Measurements from ENCODE around the gene MEF2C. TPM values are rescaled to one million over a fixed set of nuclear protein-coding genes. Genes with fewer than 3 reads are reported as not detected.

MEF2C gene
- total RNA-seq, 2 experiments from 2014 or later: 0.60 to 0.87 TPM

DNA sequence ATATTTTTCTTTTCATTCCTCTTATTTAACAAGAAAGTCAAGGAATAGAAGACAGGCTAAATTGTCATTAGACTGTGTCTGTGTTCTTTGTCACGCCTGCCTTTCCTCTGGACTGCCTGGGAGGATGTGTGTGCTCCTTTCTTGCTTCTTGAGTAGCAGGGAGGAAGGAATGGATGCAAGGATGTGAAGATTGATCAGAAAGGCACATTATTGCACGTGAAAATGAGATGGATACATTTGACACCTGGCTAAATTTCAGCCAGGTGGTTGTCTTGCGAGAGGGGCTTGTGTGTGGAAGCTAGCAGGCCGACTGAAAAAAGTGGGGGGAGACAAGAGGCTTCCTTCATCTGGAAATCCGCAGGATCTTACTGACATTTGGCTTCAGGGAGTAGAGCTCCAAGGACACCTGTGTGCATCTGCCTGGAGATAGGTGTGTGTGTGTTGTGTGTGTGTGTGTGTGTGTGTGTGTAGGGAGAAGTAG, 200.1 kb downstream of the MEF2C start:
- ATAC-seq (ENCODE audit: poor library complexity) (no peak), DNase-seq (no peak)
- H3K27me3 ChIP-seq (ENCODE audit: control insufficient read depth in 1 of 2, insufficient read depth in 2 of 2, low read length in 2 of 2): peaks cover 84 to 98% of the 10 kb centered on the region in 2 experiments
- no peak overlapping the region for H3K4me3 Mint-ChIP-seq
- peaks cover 10% of the 10 kb centered on the region for H3K4me1 Mint-ChIP-seq (ENCODE audit: low read depth)
- peaks cover 33% of the 10 kb centered on the region for H3K4me1 ChIP-seq (ENCODE audit: insufficient read depth, low read length)
- peaks cover 93% of the 10 kb centered on the region for H3K27me3 Mint-ChIP-seq
- peaks cover 4% of the 10 kb centered on the region for H3K9me3 Mint-ChIP-seq
- TF ChIP-seq, protein P1, sequence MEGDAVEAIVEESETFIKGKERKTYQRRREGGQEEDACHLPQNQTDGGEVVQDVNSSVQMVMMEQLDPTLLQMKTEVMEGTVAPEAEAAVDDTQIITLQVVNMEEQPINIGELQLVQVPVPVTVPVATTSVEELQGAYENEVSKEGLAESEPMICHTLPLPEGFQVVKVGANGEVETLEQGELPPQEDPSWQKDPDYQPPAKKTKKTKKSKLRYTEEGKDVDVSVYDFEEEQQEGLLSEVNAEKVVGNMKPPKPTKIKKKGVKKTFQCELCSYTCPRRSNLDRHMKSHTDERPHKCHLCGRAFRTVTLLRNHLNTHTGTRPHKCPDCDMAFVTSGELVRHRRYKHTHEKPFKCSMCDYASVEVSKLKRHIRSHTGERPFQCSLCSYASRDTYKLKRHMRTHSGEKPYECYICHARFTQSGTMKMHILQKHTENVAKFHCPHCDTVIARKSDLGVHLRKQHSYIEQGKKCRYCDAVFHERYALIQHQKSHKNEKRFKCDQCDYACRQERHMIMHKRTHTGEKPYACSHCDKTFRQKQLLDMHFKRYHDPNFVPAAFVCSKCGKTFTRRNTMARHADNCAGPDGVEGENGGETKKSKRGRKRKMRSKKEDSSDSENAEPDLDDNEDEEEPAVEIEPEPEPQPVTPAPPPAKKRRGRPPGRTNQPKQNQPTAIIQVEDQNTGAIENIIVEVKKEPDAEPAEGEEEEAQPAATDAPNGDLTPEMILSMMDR (IDR thresholded peaks at IDR 0.05): no peak
- intact Hi-C loops (cut with DNase I, micrococcal nuclease): loop anchor here in 1 of 2 experiments (5.0 kb wide), 1 partner anchor 541 kb away; no protein-coding TSS in a partner anchor
- no peaks in the 10 kb centered on the region for H3K36me3 Mint-ChIP-seq (ENCODE audit: low read depth)
- peaks cover 14 to 38% of the 10 kb centered on the region in 2 experiments for H3K9me3 ChIP-seq (ENCODE audit: control insufficient read depth in 1 of 2, insufficient read depth in 1 of 2, low read length in 2 of 2)
- H3K27ac Mint-ChIP-seq: no peak overlapping the region
- ChIA-PET POLR2A (no interaction called here), CTCF (interaction anchor here (2.7 to 3.3 kb wide), 2 partner anchors 8 to 902 kb away, joined by 7 to 18 read pairs; no protein-coding TSS in a partner anchor)
- H3K36me3 ChIP-seq (ENCODE audit: insufficient read depth, low read length): no peaks in the 10 kb centered on the region
- no peak overlapping the region for H3K27ac ChIP-seq (ENCODE audit: low read depth in 1 of 2, low read length in 2 of 2)
- no peak overlapping the region for H3K4me3 ChIP-seq (ENCODE audit: low read length)

GRCh38 chr5:88682131-88682530, 200.9 kb downstream of the MEF2C start:
- POLR2A ChIA-PET: interaction anchor here (0.7 to 0.8 kb wide), 2 partner anchors 901 to 1926 kb away, joined by 3 read pairs; no protein-coding TSS in a partner anchor
- intact Hi-C loops (cut with DNase I, micrococcal nuclease): loop anchor here in 1 of 2 experiments (5.0 kb wide), 1 partner anchor 540 kb away; no protein-coding TSS in a partner anchor

DNA sequence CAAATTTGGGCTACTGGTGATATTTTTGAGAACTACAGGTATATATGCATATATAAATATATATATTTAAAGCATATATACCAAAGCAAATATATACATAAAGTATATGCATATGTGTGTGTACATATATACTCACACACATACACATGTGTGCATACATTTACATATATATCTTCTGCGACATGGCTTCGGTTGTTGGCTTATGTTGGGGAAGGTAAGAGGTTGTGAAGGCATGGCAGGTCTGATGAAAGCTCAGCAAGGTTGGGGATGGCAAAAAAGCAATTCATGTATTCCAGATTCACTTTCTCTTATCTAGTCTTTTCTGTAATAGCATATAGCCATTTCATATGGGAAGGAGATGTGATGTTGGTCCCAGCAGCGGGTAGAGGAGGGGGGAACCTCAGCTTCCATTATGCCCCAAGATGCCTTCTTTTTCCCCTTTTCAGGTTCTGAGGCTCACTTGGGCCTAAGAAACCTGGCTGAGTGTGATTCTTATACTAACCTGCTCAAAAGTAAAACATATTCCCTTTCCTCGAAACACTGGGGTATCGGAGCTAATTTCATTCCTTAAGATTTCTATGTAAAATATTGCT, 201.7 kb downstream of the MEF2C start:
- DNase-seq (no peak), ATAC-seq (ENCODE audit: poor library complexity) (no peak)
- peaks cover 33% of the 10 kb centered on the region for H3K4me1 ChIP-seq (ENCODE audit: insufficient read depth, low read length)
- CTCF ChIA-PET: interaction anchor here (2.7 to 3.3 kb wide), 2 partner anchors 10 to 900 kb away, joined by 7 to 18 read pairs; no protein-coding TSS in a partner anchor
- H3K9me3 ChIP-seq (ENCODE audit: control insufficient read depth in 1 of 2, insufficient read depth in 1 of 2, low read length in 2 of 2): peaks cover 6 to 40% of the 10 kb centered on the region in 2 experiments
- Mint-ChIP-seq H3K4me3 (no peak overlapping the region), H3K36me3 (ENCODE audit: low read depth) (no peaks in the 10 kb centered on the region), H3K27me3 (peaks cover 91% of the 10 kb centered on the region), H3K4me1 (ENCODE audit: low read depth) (peaks cover 18% of the 10 kb centered on the region), H3K9me3 (peaks cover 3% of the 10 kb centered on the region), H3K27ac (no peak overlapping the region)
- H3K27ac ChIP-seq (ENCODE audit: low read depth in 1 of 2, low read length in 2 of 2): no peak overlapping the region
- peaks cover 81 to 98% of the 10 kb centered on the region in 2 experiments for H3K27me3 ChIP-seq (ENCODE audit: control insufficient read depth in 1 of 2, insufficient read depth in 2 of 2, low read length in 2 of 2)
- no peaks in the 10 kb centered on the region for H3K36me3 ChIP-seq (ENCODE audit: insufficient read depth, low read length)
- intact Hi-C loops (cut with DNase I, micrococcal nuclease): loop anchor here in 1 of 2 experiments (5.0 kb wide), 1 partner anchor 539 kb away; no protein-coding TSS in a partner anchor
- TF ChIP-seq, protein P1 (IDR thresholded peaks at IDR 0.05): no peak
- POLR2A ChIA-PET: interaction anchor here (0.8 to 1.5 kb wide), 3 partner anchors 10 to 1925 kb away, joined by 3 to 5 read pairs (median 4); no protein-coding TSS in a partner anchor
- H3K4me3 ChIP-seq (ENCODE audit: low read length): no peak overlapping the region

More at GRCh38 chr5:88682131-88682530, 200.9 kb downstream of the MEF2C start:
- no peak overlapping the region for H3K4me3 ChIP-seq (ENCODE audit: low read length)
- TF ChIP-seq, protein P1 (IDR thresholded peaks at IDR 0.05): no peak
- Mint-ChIP-seq H3K4me3 (no peak overlapping the region), H3K27ac (no peak overlapping the region), H3K9me3 (peaks cover 4% of the 10 kb centered on the region), H3K36me3 (ENCODE audit: low read depth) (no peaks in the 10 kb centered on the region), H3K4me1 (ENCODE audit: low read depth) (peaks cover 14% of the 10 kb centered on the region), H3K27me3 (peaks cover 93% of the 10 kb centered on the region)
- peaks cover 84 to 98% of the 10 kb centered on the region in 2 experiments for H3K27me3 ChIP-seq (ENCODE audit: control insufficient read depth in 1 of 2, insufficient read depth in 2 of 2, low read length in 2 of 2)
- DNase-seq (no peak), ATAC-seq (ENCODE audit: poor library complexity) (no peak)
- no peaks in the 10 kb centered on the region for H3K36me3 ChIP-seq (ENCODE audit: insufficient read depth, low read length)
- no peak overlapping the region for H3K27ac ChIP-seq (ENCODE audit: low read depth in 1 of 2, low read length in 2 of 2)
- CTCF ChIA-PET: interaction anchor here (2.7 to 3.3 kb wide), 2 partner anchors 9 to 901 kb away, joined by 7 to 18 read pairs; no protein-coding TSS in a partner anchor
- H3K4me1 ChIP-seq (ENCODE audit: insufficient read depth, low read length): peaks cover 33% of the 10 kb centered on the region
- H3K9me3 ChIP-seq (ENCODE audit: control insufficient read depth in 1 of 2, insufficient read depth in 1 of 2, low read length in 2 of 2): peaks cover 14 to 40% of the 10 kb centered on the region in 2 experiments
